GM19452 (cell line): Measurements from ENCODE around the gene HRG.
A peak's percentile ranks its signal among the peaks of the same experiment; 100 is the strongest.
"Not testable (repeated sequence)": the region's sequence is repeated elsewhere in the genome, so short reads cannot be mapped to it uniquely, and the experiment has no call there.

Experiments used
- ATAC-seq: cut with Tn5 transposase; IDR thresholded peaks from one replicate; pipeline ENCODE4 v1.9.1; 2021; ENCODE audit not compliant: unreplicated experiment

Gene HRG

DNA sequence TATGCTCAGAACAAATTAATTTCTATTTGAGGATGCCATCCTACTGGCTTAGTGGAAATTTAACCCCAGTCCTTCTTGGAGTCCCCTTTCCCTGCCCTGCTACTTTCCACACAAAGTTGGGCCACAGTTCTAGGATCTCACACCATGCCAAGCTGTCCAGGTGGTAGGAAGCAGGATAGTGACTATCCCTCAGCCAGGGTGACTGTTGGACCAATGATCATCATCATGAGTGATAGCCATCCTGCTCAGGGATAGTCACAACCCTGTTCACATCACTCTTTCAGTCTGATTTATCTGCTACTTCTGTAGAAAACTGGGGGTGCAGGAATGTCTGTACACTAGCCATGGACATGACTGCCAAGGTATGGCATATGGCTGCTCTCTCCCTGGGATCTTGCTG is 12.8 kb downstream of the HRG start:
- no peak for ATAC-seq

DNA sequence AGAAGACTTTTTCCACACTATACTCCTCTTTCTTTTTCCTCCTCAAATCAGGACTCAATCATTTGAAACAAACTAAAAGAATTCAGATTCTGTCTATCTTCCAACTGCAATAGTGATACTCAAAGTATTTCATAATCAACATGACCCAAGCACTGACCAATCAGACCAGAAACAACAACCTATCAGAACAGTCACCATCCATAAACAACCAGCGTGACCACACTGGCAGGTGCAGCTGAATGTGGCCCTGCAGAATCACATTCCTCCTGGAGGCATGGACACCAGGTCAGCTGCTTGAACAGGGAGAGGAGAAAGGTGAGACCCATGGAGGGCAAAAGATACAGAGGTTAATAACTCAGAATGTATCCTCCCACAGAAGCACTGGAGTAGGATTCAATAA is 13.3 kb downstream of the HRG start:
- ATAC-seq: no peak

DNA sequence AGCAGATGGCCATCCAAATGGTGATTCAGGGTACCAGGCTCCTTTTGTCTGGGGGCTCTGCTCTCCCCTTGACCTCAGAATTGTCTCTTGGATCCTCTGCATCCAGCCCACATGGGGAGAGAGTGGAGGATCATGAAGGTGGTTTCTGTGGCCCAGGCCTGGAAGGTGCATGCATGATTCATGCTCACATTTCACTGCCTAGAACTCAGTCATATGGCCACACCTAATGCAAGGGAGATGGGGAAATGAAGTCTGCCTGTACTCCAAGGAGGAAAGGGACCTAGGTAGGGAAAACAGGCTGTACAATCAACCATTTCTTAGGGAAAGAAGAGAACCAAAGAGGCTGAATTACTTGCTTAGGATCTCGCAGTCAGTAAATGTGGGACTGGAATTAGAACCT is 15.1 kb downstream of the HRG start:
- no peak for ATAC-seq

DNA sequence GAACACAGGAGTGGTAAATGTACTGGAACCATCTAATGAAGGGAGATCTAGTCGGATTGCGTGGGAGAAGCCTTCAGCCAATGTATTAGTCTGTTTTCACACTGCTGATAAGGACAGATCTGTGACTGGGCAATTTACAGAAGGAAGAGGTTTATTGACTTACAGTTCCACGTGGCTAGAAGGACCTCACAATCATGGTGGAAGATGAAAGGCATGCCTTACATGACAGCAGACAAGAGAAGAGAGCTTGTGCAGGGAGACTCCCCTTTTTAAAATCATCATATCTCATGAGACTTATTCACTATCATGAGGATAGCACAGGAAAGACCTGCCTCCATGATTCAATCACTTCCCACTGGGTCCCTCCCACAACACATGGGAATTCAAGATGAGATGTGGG is 17.0 kb downstream of the HRG start:
- ATAC-seq: no peak

DNA sequence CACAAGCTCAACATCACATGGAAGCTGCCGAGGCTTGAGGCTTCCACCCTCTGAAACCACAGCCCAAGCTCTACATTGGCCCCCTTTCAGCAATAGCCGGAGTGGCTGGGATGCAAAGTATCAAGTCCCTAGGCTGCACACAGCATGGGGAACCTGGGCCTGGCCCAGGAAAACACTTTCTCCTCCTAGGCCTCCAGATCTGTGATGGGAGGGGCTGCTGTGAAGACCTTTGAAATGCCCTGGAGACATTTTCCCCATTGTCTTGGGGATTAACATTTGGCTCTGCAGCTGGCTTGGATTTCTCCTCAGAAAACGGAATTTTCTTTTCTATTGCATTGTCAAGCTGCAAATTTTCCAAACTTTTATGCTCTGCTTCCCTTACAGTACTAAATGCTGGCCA is 18.2 kb downstream of the HRG start:
- ATAC-seq: no peak

DNA sequence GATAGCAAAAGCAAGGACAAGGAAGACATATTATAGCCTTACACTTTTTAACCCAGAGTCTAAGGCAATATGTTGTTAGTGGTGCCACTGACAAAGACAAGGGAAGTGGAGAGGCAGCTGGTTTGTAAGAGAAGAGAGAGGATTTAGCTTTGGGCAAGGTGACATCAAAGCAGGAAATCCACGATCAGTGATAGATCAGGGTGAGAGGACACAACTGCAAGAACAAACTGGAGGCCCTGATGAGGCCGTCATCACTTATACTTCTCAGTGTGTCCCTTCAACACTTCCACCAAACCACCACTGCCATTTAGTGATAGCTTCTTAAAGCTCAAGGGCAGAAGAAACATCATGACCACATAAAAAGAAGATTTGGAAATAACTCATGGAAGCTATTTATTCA is 20.7 kb downstream of the HRG start:
- not testable (repeated sequence) for ATAC-seq

DNA sequence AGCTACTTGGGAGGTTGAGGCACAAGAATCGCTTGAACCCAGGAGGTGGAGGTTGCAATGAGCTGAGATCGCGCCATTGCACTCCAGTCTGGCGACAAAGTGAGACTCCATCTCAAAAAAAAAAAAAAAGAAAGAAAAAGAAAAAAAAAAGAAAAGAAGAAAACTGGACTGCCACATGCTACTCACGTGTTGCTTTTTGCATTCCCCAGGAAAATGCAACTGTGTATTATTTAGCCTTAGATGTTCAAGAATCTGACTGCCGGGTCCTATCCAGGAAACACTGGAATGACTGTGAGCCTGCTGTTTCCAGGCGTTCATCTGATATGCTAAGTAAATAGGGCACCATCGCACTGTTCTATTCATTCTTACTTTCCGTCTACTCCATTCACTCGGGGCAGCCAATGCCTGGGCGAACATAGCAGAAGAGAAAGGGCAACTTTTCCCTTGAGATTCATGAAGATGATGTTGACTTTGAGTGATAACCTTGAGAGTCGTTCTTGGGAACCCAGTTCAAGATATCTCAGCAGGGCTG is 21.4 kb downstream of the HRG start:
- ATAC-seq: no peak

DNA sequence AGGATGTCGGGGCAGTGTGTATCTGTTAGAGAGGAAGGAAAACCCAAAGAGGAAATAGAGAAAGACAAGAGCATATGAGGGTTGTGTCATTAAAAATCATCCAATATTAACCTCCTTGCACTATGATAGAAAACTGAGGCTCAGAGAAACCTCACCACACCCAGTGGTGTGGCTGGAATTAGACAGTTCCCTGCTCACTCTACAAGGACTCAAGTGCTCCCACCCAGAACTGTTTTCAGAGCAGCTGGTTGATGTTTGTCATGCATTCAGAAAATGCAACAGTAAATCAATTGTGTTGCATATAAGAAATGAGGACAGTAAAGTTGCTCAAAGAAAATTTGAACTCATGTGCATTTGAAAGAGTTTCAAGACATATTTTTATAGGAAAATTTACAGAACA is 24.5 kb downstream of the HRG start:
- ATAC-seq: not testable (repeated sequence)

DNA sequence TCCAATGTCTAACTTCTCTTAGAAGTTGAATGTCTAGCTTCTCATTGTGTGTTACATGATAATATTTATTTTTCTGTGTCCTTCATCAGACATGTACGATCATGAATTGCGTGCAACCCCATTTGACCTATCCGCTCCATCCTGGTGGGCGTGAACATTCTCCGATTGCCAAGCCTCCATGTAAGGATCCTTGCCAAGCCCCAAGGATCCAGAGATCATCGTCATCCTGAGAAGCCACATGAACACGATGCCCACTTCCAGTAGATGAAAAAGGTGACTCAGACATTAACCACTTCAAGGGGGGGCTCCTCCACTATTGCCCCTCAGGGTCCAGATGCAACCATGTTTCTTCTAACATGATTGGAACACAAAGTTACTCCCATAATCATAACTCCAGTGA is 25.9 kb downstream of the HRG start:
- ATAC-seq: no peak

DNA sequence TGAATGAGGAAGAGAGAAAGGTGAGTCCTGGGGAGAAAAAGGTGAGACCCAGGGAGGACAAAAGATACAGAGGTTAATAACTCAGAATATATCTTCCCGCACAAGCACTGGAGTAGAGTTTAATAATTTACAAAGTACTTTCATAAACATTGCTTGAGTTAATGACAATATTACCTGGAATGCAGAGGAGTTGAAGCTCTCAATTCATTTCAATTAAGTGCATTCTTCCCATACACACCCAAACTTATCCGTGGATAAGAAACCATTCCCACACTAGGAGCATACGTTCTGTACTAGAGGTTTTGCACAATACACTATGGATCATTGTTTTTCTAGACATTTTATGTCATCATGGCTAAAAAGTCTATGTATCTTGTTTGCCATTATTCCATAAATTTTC is 28.0 kb downstream of the HRG start:
- no peak for ATAC-seq

DNA sequence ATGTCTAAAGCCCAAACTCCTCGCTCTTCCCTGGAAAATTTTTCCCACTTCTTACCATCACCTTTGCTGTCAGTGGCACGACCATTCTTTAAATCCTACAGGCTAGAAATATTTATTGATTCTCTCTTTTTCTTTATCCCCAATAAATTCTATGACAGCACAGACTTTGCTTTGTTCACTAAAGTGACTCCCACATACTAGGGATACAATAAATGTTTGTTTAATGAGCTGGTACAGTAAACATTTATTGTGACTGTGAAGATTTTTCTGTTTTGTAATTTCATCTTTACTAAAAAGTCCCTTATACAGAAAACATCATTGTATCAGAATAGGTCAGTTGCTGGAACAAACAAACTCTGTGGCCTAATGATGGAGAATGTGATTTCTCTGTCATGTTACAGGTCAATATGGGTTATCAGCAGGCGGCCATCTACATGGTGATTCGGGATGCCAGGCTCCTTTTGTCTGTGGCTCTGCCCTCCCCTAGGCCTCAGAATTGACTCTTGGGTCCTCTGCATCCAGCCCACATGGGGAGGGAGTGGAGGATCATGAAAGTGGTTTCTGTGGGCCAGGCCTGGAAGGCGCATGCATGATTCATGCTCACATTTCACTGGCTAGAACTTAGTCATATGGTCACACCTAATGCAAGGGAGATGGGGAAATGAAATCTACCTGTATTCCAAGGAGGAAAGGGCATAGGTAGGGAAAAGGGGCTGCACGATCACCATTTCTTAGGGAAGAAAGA is 28.6 kb downstream of the HRG start:
- ATAC-seq: no peak

DNA sequence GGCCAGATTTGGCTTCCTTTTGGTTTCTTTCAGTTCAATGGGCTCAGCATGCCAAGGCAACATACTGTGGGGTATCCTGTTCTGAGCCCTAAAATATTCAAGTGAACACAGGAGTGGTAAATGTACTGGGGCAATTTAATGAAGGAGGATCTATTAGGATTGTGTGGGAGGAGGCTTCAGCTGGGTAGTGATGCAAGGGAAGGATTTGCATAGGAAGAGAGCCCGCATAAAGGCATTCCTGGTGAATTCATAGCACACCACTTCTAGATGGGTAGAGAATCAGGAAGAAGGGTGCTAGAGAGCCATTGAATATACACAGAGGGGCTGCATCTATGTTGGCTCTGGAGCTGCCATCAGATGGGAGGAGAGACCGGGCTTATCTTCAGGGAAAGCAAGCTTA is 30.7 kb downstream of the HRG start:
- ATAC-seq: no peak

DNA sequence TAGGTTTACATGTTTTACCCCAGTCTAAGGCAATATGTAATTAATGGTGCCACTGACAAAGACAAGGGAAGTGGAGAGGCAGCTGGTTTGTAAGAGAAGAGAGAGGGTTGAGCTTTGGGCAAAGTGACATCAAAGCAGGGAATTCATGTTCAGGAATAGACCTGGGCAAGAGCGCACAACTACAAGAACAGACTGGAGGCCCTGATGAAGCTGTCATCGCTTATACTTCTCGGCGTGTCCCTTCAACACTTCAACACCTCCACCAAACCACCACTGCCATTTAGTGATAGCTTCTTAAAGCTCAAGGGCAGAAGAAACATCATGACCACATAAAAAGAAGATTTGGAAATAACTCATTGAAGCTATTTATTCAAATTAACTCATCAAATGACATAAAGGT is 31.7 kb downstream of the HRG start:
- no peak for ATAC-seq

DNA sequence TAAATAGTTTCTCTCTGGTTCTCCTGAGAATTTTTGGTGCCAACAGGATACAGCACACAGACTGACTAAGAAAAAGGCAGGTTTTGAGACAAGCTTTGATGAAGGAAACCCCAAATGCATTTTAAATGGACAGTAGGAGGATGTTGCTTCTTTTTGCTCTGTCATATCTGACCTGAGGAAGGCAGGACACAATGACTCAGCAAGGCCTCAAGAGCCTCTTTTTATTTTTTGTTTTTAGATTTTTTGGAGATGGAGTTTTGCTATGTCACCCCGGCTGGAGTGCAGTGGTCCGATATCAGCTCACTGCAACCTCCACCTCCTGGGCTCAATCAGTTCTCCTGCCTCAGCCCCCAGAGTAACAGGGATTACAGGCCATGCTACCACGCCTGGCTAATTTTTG is 34.5 kb downstream of the HRG start:
- ATAC-seq: no peak

DNA sequence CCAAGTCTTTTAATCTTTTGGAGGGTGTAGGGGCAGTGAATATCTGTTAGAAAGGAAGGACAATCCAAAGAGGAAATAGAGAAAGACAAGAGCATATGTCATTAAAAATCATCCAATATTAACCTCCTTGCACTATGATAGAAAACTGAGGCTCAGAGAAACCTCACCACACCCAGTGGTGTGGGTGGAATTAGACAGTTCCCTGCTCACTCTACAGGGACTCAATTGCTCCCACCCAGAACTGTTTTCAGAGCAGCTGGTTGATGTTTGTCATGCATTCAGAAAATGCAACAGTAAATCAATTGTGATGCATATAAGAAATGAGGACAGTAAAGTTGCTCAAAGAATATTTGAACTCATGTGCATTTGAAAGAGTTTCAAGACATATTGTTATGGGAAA is 36.6 kb downstream of the HRG start:
- not testable (repeated sequence) for ATAC-seq

DNA sequence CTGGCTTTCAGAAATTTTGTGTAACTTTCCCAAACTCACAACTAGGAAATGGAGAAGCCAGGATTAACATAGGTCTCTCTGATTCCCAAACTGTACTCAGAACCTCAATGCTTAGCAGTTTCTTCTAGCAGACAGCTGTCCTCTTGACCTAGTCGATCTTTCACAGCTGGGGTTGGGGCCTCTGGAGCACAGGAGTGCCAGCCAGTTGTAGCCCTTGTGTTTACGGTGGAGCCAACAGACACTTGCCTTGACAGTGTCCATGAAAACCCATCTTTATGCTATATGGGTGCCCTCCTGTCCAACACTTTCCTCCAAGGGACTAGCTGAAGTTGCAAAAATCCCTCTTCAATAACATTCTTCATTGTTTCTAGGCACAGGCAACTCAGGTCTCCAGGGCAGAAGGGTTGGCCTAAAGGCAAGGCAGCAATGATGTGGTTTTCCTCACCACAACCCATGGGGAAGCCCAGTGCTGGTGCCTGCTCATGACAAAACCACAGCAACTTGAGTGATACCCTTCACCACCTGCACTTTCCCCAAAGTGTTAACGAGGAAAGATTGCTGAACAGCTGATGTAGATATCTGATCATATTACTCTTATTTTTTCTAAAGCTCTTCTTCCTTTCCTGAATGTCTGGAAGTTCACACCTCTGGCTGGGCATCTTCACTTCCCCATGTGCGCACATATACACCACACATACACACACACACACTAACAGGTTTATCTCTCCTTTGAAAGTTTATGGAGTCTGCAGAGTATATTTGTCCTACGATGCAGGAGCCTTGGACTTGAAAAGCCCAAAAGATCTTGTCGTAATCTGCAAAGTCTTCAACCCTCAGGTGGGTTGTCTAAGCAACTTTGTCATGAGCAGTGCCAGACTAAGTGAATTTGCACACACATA is 40.3 kb downstream of the HRG start:
- peak; percentile 80 for ATAC-seq

DNA sequence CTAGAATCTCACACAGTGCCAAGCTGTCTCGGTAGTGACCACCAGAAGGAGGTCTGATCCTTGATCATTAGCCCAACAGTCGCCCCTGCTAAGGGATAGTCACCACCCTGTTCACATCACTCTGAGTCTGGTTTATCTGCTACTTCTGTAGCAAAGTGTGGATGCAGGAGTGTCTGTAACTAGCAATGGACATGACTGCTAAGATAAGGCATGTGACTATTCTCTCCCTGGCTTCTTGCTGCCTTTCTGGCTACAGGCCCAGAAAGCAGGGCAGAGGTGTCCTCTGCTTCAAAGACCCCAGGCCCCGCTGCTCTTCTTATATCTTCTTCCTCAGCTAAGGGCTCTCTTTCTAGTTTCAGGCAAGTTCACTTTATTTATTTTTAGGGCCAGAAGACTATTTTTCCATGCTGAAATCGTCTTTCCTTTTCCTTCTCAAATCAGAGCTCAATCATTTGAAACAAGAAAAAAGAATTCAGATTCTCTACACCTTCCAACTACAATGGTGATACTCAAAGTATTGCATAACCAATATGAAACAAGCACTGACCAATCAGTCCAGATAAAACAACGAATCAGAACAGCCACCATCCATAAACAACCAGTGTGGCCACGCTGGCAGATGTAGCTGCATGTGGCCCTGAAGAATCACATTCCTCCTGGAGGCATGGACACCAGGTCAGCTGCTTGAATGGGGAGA is 43.3 kb downstream of the HRG start:
- ATAC-seq: no peak

DNA sequence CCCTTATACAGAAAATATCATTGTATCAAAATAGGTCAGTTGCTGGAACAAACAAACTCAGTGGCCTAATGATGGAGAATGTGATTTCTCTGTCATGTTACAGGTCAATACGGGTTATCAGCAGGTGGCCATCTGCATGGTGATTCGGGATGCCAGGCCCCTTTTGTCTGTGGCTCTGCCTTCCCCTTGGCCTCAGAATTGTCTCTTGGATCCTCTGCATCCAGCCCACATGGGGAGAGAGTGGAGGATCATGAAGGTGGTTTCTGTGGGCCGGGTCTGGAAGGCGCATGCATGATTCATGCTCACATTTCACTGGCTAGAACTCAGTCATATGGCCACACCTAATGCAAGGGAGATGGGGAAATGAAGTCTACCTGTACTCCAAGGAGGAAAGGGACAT is 44.9 kb downstream of the HRG start:
- ATAC-seq: not testable (repeated sequence)

DNA sequence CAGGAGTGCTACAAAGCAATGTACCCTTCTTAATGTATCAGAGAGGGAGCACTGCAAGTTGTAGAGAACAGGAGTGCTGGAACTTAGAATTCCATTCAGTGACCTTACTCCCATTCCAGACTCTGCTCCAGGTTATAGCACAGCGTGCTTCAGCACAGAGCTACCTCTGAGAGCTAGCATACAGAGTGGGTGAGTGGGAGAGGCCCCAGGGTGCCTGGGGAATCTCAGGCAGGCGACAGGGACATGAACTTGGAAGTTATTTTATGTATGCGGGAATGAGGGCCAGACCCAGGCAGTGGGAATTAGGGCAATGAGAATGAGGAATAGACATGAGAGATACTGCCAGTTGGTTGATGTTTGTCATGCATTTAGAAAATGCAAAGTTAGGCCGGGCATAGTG is 47.7 kb downstream of the HRG start:
- no peak for ATAC-seq

DNA sequence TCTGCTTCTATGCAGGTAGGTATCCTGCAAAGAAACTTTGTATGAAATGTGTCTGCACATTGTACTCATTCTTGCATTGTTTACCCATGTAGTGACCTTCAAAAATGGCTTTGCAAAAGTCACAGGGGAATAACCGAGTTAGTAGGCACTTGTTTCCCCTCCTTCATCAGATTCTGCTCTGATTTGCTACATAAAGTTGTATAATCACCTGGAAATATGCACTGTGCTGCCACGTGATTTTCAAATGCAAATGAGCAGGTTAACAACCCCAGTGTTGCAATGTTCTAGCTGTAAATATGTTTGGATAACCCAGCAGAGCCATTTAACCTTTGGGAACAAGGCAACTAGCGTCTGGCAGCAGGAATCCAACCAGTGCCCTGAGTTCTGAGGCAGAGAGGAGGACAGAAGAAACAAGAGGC is 51.2 kb downstream of the HRG start, which contains the start of gene KNG1:
Gene KNG1, plus strand, starts transcription at position 321 of the 419 bp plus-strand sequence. CDS start 184 bp downstream, outside the sequence.
- ATAC-seq: no peak
